GM19025 (cell line): ENCODE data around the gene TXNDC17.
"Not testable (repeated sequence)": the region's sequence is repeated elsewhere in the genome, so short reads cannot be mapped to it uniquely, and the experiment has no call there.

ENCODE experiments used
- ATAC-seq: cut with Tn5 transposase; IDR thresholded peaks from one replicate; pipeline ENCODE4 v1.9.1; 2021; ENCODE audit warnings: mild to moderate bottlenecking, low read depth, moderate library complexity; ENCODE audit not compliant: unreplicated experiment

Gene TXNDC17

DNA sequence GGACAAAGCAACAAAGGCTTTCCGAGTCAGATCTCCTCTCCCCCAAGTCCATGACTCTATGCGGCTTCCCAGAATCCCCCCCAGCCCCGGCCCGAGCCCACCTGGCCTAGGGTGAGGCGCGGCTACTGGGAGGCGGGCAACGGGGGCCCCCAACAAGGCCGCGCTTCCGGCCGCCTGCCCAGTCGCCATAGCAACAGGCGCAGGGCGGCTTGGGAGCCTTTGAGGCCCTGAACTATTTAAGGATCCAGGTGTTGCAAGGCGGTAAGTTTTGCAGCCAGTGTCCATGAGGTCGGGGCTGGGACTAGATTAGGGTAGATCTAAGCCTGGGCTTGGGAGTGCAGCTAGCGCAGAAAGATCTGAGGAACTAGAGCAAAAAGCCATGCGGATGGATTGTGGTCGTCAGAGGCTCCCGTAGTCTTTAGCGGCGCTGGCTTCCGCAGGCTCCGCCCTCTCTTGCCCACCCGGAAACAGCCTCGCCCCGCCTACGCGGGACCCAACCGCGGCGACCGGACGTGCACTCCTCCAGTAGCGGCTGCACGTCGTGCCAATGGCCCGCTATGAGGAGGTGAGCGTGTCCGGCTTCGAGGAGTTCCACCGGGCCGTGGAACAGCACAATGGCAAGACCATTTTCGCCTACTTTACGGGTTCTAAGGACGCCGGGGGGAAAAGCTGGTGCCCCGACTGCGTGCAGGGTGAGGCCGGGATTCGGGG lies at the start of gene TXNDC17, which contains the start of gene KIAA0753:
TSS of gene TXNDC17 (plus strand) at position 525 of the 711 bp plus-strand sequence. CDS start at position 548, 23 bp downstream.
TSS of gene KIAA0753 (minus strand) at position 176 of the 711 bp plus-strand sequence. CDS start 5,608 bp downstream, outside the sequence.
- peak; percentile 93 for ATAC-seq

DNA sequence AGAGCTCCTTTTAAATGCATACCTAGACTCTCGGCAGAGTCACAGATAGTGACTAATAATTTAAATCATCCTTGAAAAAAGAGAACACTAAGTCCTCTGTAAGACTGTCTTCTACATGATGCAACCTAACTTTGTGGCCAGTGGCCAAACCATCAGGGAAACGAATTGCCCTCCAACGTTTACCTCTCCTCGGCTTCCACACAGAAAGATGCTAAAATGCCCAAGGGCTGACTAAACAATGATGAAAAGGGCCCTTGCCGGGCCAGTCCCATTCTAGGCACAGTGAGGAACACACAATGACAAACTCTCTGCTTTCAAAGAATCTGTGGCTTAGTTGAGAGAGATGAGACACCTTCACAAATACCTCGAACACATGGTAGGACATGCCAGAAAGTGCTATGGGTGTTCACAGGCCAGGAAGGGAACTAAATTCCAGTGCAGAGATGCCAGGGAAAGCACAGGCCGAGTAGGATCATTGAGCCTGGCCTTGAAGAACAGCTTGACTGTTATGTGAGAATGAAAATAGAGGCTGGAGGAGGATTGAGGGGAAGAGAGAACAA lies 49.2 kb upstream of the TXNDC17 start:
- ATAC-seq = no peak

DNA sequence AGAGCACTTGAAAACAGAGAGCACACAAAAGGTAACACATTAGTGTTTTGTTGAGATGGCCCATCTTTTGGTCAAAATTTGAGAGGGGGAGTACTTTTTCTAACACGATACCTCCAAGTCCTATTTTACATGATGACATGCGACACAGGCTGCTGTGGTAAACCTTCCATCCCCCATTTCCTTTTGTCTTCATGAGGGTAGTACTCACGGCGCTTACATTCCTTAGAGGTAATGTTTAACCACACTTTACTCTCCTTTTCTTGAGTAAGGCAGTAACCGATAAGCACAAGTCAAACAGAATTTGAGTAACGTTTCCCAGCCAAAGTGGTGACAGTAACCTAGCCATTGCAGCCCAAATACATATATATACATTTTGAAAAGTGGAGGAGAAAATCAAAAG lies 48.7 kb upstream of the TXNDC17 start:
- no peak for ATAC-seq

DNA sequence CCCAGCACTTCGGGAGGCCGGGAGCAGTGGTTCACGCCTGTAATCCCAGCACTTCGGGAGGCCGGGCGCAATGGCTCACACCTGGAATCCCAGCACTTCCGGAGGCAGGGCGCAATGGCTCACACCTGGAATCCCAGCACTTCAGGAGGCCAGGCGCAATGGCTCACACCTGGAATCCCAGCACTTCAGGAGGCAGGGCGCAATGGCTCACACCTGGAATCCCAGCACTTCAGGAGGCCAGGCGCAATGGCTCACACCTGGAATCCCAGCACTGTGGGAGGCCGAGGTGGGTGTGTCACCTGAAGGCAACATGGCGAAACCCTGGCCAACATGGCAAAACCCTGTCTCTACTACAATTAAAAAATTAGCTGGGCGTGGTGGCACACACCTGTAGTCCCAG lies 47.5 kb upstream of the TXNDC17 start:
- not testable (repeated sequence) for ATAC-seq

DNA sequence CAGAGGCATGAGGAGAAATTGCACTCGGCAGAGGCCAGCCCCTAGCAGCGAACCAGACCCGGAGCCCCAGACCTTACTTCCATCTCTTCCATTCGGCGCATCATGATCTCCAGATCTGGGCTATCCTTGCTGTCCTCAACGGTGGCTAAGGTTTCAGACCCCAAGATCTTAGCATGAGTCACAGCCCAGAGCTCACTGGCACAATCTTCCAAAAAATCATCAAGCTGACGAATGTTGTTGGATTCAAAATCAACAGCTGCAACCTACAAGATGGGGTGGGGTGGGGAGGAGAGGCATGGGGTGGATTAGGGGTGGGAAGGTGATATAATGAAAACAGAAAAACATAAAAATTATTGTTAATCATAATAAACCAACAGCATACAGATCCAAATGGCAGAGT lies 44.8 kb upstream of the TXNDC17 start:
- ATAC-seq = no peak

DNA sequence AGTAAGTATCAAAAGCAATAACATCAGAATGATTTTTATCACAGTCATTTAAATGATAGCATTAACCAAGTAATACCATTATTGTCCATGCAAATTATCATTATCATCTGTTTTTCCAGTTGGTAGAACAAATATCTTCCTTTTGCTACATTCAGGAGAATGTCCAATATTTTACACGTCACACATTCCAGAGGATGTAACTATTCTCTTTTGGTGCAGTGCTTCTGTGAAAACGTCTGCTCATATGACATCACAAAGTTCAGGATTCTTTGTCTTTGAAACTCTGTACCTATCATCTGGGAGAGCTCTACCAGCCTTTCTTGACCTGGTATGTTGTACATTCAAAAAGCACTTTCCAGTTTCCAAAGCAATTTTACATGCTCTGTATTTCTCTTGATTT lies 44.3 kb upstream of the TXNDC17 start:
- no peak for ATAC-seq

DNA sequence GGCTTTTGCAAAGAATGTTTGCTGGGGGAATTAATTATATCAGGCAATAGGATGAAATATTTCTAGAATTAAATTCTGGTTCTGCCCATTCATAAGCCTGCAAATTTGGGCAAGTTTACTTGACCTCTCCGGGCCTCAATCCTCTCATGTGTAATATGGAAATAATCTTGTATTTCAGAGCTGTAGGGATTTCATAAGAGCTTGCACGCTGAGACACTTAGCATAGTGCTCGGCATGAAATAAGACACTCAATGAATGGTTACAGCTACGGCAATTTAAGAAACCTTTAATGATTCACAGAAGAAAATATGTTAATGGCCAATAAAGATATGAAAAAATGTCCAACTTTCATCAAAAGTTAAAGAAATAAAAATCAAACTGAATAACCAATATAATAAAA lies 43.9 kb upstream of the TXNDC17 start:
- ATAC-seq = no peak

DNA sequence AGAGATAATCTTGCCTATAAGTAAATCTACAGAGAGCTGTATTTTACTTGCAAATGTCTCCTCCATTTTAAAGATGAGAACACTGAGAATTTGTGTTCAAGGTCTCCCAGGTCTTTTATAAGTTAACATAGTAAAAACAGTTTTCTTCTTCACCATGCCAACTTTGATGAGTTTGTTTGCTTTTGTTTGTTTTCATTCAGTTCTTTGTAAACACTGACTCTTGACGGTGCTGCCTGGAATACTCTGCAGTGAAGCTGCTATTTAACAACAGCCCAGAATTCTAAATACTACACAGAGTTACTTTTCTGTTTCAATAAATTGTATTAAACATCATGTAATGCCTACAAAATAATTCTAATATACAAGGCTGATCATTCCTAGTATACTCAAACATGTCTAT lies 43.1 kb upstream of the TXNDC17 start:
- no peak for ATAC-seq

DNA sequence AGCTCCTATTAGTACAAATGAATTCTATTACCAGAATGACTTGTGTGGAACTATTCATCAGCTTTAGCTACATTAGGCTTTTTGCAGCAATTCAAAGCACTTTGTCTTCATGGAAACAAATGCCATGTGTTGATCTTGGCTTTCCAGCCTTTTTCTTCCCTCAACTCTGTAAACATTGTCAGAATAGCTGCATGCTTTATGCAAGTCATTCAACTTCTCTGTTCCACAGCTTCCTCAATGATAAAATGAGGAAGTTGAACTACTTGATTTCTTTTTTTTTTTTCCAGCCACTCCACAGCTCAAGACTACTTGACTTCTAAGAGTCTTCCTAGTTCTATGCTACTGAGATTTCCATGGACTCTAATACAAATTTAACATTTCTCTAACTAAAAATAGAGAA lies 41.5 kb upstream of the TXNDC17 start:
- ATAC-seq = no peak

DNA sequence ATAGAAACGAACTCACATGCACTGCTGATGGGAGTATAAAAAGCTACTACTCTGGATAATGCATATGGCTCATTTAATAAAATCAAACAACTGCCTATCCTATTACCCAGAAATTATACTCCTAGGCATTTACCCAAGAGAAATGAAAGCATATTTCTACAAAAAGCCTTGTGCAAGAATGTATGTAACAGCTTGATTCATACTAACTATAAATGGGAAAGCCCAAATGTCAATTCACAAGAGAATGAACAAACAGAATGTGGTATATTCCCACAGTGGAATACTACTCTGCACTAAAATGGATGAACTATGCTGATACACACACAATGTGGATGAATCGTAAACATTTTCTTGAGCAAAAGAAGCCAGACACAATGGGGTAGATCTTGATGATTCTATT lies 38.7 kb upstream of the TXNDC17 start:
- no peak for ATAC-seq

DNA sequence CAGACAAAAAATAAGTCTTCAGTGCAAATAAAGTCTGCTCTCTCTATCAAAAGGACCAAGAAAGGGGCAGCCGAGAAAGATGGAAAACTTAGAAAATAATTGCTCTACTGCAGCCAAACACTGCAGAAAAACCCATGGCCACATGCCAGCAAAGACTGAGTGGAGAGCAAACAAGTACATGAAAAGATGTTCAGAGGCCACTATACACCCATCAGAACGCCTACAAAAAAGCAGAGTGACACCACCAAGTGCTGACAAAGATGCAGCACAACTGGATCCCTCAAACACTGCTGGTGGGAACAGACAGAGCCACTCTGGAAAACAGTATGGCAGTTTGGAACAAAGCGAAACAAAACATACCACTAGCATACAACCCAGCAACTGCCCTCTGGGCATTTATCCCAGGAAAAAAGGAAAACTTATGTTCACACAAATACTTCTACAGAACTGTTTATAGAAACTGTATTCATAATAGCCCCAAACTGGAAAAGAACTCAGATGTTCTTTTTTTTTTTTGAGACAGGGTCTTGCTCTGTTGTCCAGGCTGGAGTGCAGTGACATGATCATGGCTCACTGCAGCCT lies 37.0 kb upstream of the TXNDC17 start:
- no peak for ATAC-seq

DNA sequence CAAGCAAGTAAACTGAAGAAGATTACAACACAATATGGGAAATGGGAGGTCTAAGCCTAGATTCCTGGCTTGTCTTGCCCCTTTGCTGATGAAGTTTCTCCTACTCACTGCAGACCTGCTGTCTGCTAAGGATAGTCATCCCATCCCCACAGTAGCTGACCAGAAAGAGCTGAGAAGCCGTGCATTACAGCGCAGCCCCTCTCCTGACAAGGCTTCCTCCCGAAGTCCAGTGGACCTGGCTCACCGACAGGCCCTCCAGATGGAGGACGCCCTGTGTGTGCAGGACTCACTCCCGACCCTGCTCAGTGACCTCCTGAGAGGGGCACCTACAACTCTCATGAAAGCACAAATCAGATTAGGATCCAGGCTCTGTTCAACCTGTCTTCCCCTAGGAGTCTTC lies 35.7 kb upstream of the TXNDC17 start:
- no peak for ATAC-seq

DNA sequence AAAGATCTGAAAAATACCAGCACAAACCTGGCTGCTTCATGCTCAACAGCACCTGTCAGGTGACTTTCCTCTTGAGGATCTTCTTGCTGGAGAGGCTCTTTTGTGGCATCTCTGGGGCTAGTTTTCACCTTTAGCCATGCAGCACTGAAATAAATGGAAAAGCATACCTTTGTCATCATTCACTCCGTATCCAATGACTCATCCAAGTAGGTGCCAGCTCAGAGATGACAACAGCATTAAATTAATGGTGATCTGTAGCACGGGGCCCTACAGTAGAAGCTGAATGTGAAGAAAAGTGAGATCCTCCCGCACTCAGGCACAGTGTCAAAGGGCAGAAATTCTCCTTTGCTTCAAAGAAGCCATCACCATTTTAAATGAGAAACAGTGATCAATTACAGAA lies 32.5 kb upstream of the TXNDC17 start:
- no peak for ATAC-seq

DNA sequence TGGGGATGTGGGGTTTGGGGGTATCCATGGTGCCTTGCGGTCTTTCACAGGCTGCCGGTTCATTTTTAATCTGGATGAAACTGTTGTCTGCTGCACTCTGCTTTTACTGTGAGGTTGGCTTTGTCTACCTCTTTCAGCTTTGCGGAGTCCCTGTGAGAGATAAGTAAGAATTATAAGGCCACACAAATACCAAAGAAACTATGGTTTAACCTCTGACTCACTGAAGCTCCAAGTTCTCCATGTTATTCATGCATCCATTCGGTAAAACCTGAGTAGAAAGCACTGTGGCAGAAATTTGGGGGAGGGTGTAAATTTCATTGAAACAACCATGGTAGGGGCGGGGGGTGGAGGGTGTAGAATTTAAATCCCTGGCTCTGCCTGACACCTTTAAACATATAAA lies 30.8 kb upstream of the TXNDC17 start:
- ATAC-seq = no peak

DNA sequence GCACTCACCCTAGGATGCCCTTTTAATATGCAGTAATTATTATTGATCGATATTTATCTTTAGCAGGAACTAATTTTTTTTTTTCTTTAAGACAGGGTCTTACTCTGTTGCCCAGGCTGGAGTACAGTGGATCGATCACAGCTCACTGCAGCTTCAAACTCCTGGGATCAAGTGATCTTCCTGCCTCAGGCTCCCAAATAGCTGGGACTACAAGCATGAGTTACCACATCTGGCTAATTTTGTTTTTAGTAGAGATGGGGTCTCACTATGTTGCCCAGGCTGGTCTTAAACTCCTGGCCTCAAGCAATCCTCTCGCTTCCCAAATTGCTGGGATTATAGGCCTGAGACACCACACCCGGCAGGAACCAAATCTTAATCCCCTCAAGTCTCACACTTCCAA lies 29.6 kb upstream of the TXNDC17 start:
- ATAC-seq = no peak

DNA sequence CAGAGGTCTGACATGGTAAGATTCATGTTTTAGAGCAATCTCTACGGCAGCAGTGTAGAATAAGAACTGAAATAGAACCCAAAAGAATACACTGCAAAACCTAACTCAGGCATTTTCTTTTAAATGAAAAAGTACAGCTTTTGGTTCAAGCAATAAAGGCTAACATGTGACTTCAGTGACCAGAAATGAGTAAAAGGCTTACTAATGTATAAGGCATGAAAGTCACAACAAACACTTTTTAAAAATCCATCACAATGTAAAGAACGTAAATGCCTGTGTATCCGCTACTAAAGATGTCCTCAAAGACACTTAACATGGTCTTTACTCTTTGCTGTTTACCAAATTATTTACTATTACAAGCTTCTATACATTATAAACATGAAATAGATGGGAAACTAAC lies 16.9 kb upstream of the TXNDC17 start:
- ATAC-seq = no peak

DNA sequence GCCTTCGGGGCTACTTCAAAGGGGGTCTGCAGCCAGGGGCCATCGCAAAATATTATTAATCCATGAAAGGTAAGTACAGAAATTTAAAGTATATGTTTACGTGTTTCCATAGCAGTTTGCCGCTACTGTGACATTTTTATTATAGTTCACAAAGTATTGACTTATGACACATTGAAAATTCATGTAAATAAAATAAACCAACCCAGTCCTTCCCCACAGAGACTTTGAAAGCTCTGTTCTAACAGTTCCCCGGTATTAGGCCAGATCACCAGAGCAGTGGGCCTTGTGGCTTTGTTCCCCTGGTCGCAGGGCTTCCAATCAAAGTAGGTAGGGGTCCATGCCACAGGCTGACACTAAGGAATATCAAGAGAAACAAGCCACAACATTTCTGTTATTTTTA lies 14.2 kb upstream of the TXNDC17 start:
- no peak for ATAC-seq

DNA sequence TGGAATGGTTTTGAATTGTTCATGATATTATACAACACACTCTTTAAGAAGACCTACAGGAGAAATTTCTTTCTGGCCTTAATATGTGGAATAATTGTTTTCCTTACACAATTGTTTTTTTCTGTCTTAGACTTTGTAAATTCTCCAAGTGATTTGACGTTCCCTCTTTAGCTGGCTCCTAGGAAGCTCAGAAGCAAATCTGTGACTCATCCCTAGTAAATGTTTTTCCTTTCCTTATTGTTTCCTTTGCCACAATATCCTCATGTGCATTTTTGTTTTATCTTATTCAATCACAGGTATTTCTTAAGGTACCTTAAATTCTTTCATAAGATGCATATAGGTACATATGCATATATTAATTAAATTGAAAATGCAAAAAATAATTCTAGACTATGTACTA lies 13.8 kb upstream of the TXNDC17 start:
- no peak for ATAC-seq

DNA sequence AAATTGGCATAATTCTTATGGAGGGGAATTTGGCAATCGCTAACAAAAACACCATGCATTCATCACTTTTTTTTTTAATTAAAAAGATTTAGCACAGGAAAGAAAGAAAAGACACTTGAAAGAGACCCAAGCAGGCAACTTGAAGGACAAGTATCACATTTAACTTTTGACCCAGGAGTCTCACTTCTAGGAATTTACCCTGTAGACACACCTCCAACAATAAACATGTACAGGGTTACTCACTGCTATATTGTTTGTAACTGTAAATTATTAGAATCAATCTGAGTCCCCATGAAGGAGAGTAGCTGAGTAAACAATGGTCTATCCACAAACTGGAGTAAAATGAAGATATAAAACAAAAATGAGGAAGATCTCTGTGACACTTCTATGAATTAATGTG lies 10.5 kb upstream of the TXNDC17 start:
- no peak for ATAC-seq

DNA sequence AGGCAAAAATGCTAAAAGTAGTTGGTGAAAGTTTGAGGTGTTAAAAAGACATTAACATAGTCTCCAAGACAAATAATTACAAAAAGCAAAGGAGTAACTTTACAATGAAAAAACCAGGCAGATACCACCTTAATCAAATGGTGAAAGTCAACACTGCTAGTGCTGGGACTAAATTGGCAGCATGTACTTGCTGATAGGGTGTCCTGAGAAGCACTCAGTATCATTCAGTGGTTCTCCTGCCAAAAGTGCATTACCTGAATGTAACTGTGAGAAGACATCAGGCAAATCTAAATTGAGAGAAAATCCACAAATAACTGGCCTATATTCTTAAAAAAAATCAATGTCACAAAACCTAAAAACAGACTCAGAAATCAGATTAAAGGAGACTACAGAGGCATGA lies 8.3 kb upstream of the TXNDC17 start:
- ATAC-seq = no peak

DNA sequence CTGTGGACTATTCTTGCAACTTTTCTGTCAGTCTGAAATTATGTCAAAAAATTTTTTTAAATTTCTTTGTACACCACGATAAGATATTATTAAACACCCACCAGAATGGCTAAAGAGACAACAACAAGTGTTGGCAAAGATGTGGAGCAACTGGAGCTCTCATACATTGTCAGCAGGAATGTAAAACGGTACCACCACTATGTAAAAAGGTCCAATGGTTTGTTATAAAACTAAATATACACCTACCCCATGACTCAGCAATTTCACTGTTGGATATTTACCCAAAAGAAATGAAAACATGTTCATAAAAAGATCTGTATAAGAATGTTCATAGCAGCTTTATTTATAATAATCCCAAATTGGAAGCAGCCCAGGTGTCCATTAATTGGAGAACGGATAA lies 7.6 kb upstream of the TXNDC17 start:
- ATAC-seq = no peak

DNA sequence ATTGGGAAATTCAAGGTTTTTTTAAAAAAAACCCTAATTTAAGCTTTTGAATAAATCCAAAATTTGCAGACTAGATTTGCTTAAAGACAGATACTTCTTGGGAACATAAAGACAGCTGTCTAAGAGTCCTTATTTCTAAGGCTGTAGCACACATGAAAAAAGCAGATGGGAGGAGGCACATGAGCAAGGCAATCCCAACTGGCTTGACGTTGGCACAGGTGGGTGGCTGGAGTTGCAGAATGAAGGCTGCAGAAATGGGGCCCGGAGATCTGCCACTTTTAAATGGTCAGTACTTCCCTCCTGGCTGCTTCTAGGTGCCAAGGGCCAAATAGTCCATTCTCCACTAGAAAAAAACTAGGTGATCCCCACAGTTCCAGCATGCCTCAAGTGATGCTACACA lies 4.8 kb upstream of the TXNDC17 start:
- ATAC-seq = no peak
